Ishikawa (cell line): Measurements from ENCODE around the gene RIN3.

ENCODE experiments used
- CEBPB ChIP-seq: IDR thresholded peaks from 2 replicates; pipeline ENCODE4 v1.6.1; 2012
- CREB1 ChIP-seq: IDR thresholded peaks from 2 replicates; pipeline ENCODE4 v1.6.1; 2012; ENCODE audit warnings: low read depth
- EGR1 ChIP-seq: IDR thresholded peaks from 2 replicates; pipeline ENCODE4 v1.6.1; 2012
- EP300 ChIP-seq: IDR thresholded peaks from 2 replicates; pipeline ENCODE4 v1.6.1; 2012; ENCODE audit warnings: borderline replicate concordance
- FOXM1 ChIP-seq: IDR thresholded peaks from 2 replicates; pipeline ENCODE4 v1.6.1; 2012; ENCODE audit warnings: low read depth, borderline replicate concordance
- NFIC ChIP-seq: IDR thresholded peaks from 2 replicates; pipeline ENCODE4 v1.6.1; 2012
- RAD21 ChIP-seq: IDR thresholded peaks from 2 replicates; pipeline ENCODE4 v1.6.1; 2012; ENCODE audit warnings: low read depth
- TAF1 ChIP-seq: IDR thresholded peaks from 2 replicates; pipeline ENCODE4 v1.6.1; 2012; ENCODE audit warnings: low read depth, mild to moderate bottlenecking
- TCF12 ChIP-seq: IDR thresholded peaks from 2 replicates; pipeline ENCODE4 v1.6.1; 2012; ENCODE audit warnings: low read depth
- TEAD4 ChIP-seq: IDR thresholded peaks from 2 replicates; pipeline ENCODE4 v1.6.1; 2012
- YY1 ChIP-seq: IDR thresholded peaks from 2 replicates; pipeline ENCODE4 v1.6.1; 2012; ENCODE audit warnings: low read depth
- ZBTB7A ChIP-seq: IDR thresholded peaks from 2 replicates; pipeline ENCODE4 v1.6.1; 2012; ENCODE audit warnings: low read depth
- TF ChIP-seq, protein P1 (sequence below): IDR thresholded peaks from 2 replicates; pipeline ENCODE4 v1.6.1; 2012
- TF ChIP-seq, protein P2 (sequence below): IDR thresholded peaks from 2 replicates; pipeline ENCODE4 v1.6.1; 2012
- TF ChIP-seq, protein P3 (sequence below): IDR thresholded peaks from 2 replicates; pipeline ENCODE4 v1.6.1; 2012; ENCODE audit warnings: low read depth, mild to moderate bottlenecking

RIN3 gene

DNA sequence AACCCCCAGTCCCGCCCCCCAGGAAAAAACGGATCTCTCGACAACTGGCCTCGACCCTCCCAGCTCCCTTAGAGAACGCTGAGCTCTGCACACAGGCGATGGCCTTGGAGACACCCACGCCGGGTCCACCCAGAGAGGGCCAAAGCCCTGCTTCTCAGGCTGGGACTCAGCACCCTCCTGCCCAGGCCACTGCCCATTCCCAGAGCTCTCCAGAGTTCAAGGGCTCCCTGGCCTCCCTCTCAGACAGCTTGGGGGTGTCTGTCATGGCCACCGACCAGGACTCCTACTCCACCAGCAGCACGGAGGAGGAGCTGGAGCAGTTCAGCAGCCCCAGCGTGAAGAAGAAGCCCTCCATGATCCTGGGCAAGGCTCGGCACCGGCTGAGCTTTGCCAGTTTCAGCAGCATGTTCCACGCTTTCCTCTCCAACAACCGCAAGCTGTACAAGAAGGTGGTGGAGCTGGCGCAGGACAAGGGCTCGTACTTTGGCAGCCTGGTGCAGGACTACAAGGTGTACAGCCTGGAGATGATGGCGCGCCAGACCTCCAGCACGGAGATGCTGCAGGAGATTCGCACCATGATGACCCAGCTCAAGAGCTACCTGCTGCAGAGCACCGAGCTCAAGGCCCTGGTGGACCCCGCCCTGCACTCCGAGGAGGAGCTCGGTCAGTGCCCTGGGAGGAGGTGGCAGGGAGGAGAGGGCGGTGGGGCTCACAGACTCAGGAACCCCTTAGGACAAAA is 139.0 kb downstream of the RIN3 start:
- TF ChIP-seq NFIC (no peak), TAF1 (no peak), FOXM1 (no peak), TCF12 (no peak), TEAD4 (no peak), RAD21 (no peak), ZBTB7A (no peak), CREB1 (no peak), CEBPB (no peak), EGR1 (no peak)

DNA sequence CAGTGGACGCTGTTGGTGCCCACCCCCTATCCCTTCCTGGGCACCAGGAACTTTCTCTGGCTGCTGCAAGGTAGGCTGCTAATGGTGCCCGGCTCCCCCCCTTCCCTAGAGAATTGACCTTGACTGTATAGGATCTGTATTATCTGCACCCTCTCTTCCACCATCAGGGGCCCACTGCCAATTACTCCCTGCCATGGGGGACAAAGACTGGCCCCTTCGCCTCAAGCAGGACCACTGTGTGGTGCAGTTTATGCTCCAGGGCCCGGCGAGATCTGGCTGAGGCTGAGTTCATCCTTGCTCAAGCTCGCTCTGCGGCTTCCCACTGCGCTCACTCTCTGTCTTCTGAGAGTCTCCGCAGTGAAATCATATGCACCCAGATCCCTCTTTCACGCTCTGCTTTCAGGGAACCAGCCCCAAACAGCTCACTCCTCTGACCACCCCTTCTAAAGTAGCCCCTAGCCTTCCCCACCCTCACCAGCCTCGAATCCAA is 139.6 kb downstream of the RIN3 start:
- TF ChIP-seq FOXM1 (no peak), TEAD4 (no peak), CREB1 (no peak), EP300 (no peak)
- TF ChIP-seq, protein P1, sequence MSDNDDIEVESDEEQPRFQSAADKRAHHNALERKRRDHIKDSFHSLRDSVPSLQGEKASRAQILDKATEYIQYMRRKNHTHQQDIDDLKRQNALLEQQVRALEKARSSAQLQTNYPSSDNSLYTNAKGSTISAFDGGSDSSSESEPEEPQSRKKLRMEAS = no peak
- TF ChIP-seq, protein P2, sequence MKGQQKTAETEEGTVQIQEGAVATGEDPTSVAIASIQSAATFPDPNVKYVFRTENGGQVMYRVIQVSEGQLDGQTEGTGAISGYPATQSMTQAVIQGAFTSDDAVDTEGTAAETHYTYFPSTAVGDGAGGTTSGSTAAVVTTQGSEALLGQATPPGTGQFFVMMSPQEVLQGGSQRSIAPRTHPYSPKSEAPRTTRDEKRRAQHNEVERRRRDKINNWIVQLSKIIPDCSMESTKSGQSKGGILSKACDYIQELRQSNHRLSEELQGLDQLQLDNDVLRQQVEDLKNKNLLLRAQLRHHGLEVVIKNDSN = no peak

DNA sequence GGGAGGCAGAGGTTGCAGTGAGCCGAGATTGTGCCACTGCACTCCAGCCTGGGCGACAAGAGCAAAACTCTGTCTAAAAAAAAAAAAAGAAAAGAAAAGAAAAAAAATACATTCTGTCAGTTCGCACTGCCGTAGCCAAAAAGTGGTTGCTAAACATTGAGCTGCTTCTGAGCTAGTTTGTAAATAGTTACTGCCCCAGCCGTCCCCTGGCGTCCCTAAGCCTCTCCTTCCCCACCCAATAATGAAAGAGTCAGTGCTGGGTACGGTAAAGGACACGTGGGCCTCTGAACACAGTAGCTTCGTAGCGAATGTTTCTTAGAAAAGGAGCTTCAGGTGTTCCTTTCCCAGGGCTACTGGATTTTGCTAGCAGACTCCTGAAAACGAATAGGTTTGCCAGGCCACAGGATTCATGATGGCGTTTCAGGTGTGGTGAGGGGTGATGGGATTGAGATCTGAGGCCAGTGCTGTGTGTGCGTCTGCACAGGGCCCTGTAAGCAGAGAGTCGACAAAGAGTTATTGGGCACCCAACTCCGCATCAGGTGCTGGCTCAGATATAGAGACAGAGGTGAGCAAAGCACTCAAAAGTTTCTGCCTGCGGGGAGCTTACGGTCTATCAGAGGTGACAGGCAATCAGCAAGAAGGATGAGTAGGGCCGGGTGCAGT is 140.8 kb downstream of the RIN3 start:
- TF ChIP-seq, protein P2 = no peak
- TF ChIP-seq CEBPB = no peak

DNA sequence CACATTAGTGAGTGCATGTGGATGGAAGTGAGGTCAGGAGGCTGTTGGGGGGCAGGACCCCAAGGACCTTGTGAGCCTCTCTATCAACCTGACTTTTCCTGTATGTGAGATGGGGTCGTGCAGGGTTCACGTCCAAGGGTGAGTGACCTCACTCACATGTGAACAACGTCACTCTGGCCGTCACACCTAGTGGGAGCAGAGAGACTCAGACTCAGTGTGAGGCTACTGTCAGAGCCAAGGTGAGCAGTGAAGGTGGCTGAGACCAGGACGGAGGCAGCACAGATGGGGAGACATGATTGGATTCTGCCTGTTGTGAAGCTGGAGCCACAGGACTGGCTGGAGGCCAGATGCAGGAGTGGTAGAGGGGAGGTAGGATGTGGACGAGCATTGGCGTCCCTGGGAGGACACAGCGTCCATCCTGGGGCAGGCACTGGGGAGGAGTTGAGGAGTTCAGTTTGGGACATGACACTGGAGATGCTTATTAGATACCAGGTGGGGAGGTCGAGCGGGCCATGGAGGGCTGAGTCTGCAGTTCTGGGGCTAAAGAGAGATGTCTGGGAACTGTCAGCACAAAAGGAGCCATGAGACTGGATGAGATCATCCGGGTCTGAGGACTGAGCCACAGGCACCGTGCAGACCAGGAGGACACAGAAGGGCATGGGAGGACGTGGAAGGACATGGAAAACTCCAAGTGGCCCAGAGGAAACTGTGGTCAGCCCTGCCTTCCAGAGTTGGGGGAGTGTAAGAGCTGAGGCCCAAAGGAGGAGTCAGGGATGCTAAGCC is 142.0 kb downstream of the RIN3 start:
- TF ChIP-seq, protein P1 = no peak
- no peak for TF ChIP-seq NFIC
- TF ChIP-seq, protein P2 = no peak
- no peak for TF ChIP-seq ZBTB7A
- no peak for TF ChIP-seq EGR1
- no peak for TF ChIP-seq CREB1
- no peak for TF ChIP-seq TAF1
- TF ChIP-seq EP300 = no peak
- no peak for TF ChIP-seq YY1
- no peak for TF ChIP-seq TCF12
- TF ChIP-seq, protein P3, sequence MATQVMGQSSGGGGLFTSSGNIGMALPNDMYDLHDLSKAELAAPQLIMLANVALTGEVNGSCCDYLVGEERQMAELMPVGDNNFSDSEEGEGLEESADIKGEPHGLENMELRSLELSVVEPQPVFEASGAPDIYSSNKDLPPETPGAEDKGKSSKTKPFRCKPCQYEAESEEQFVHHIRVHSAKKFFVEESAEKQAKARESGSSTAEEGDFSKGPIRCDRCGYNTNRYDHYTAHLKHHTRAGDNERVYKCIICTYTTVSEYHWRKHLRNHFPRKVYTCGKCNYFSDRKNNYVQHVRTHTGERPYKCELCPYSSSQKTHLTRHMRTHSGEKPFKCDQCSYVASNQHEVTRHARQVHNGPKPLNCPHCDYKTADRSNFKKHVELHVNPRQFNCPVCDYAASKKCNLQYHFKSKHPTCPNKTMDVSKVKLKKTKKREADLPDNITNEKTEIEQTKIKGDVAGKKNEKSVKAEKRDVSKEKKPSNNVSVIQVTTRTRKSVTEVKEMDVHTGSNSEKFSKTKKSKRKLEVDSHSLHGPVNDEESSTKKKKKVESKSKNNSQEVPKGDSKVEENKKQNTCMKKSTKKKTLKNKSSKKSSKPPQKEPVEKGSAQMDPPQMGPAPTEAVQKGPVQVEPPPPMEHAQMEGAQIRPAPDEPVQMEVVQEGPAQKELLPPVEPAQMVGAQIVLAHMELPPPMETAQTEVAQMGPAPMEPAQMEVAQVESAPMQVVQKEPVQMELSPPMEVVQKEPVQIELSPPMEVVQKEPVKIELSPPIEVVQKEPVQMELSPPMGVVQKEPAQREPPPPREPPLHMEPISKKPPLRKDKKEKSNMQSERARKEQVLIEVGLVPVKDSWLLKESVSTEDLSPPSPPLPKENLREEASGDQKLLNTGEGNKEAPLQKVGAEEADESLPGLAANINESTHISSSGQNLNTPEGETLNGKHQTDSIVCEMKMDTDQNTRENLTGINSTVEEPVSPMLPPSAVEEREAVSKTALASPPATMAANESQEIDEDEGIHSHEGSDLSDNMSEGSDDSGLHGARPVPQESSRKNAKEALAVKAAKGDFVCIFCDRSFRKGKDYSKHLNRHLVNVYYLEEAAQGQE = no peak
- no peak for TF ChIP-seq RAD21

DNA sequence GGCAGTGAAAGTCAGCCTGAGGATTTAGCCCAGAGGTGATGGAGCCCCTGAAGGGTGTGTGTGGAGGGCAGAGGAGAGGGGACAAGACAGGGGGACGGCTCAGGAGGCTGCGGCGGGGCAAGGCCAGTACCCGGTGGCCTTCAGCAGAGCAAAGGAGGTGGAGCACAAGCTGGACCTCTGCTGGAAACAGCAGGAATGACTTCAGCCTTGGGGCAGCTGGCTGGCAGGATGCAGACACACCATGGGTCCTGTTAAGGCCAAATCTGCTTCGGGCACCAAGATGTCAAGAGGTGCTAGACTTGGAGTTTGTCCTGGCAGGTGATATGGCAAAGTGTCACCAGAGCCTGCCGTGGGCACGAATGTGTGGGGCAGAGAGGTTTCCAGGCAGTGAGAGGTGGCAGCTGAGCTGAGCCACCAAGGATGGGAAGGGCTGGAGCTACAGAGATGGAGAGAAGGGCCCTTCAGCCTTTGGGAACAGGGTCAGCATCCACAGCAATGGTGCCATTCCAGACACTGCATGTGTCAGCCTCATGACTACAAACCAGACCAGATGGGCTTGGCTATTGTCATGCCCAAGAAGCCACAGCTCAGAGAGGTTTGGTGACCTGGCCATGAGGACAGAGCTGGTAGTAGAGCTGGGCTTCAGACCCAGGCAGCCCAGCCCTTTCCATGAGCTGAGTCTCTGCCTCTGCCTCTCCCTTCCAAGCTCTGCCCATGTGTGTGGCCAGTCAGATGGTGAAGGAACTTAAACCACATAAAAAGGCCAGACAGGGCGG is 142.9 kb downstream of the RIN3 start:
- TF ChIP-seq EGR1 (no peak), TCF12 (no peak), NFIC (no peak), RAD21 (no peak), ZBTB7A (no peak), TEAD4 (no peak), EP300 (no peak), CREB1 (no peak), TAF1 (no peak), CEBPB (no peak), YY1 (no peak)
- TF ChIP-seq, protein P1 = no peak
